Measurements from ENCODE around the gene GRIK3.

GRIK3 gene

GRCh38 chr1:37010011-37010410 lies 24.3 kb downstream of the GRIK3 start:
- no peak for DNase-seq

- no peak for DNase-seq
Measured at GRCh38 chr1:37009521-37009920, 24.8 kb downstream of the GRIK3 start.

DNA sequence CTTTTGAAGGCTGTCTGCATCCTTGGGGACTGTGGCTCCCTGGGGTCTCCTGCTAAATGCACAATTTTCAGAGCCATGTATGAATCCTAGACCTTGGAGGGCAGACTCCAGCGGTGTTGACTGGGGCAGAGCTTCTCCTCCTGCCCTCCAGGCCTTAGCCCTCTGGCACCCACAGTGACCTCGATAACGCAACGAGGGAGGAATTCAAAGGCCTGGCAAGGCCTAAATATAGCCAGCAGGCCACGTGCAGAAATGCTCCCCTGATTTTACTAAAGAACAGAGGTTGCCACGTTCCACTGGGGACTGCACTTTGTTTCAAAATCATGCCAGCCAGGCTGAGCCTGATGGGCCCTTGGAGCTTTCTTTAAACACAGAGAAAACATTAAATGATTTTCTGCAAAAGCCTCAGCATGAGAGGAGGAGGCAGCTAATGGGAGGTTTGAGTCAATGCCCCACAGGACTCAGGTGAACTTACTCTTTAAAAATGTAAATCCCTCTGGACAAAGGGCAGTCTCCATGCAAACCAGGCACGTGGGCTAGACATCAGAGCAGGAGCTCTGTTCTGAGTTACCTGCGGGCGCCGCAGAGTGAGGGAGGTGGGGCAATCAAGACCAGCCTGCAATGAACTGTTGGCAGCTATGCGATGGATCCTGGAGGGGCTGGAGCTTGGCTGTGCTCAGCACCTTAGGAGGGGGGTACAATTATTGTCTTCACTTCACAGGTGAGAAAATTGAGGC lies 28.0 kb downstream of the GRIK3 start:
- no peak for DNase-seq

DNA sequence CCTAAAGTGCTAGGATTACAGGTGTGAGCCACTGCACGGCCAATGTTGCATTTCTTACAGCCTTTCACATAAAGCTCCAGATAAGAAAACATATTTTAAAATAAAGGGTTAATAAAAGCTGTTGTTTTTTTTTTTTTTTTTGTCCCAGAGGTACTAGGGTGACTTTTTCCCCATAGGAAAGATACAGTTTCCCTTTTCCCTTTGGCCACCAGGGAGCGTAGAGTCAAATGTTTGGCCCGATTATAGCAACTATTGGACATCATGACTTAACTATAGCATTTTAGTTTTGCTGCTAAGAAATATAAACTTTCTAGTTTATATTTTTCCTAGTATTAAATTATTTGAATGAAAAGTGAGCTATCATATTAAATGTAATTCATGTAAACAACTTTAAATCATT lies 31.4 kb downstream of the GRIK3 start:
- DNase-seq, result no peak

DNA sequence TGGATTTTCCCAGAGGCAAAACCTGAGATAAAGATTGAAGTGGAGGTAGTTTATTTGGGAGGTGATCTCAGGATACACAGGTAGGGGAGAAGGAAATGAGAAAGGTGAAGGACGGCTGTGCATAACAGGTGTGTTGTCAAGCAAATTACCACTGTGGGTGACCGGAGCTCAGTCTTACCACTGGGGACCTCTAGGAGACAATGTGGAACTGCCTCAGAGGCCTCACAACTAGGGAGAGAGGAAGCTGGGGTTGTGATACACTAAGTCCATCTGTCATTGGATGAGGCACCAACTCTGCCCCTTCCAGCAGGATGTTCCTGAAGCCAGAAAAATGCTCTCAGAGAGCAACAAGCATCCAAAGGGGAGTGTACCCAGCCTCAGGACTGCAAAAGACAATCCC lies 32.6 kb downstream of the GRIK3 start:
- no peak for DNase-seq

DNA sequence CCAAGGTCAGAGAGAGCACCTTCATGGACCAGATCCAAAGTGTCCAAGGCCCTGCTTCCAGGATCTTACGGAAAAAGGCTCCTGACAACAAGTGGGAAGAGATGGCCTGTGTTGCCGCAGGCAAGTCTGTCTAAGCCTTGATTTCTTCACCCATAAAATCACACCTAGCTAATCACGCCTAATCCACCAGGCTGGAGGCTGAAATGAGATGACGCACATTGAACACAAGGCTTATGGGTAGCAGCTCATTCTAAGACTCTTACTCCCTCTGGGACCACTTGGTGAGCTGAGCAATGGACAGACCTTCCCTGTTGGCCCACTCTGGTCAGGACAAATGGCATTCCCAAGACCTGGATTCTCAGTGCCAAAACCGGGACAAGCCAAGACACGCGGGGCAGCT lies 38.2 kb downstream of the GRIK3 start:
- DNase-seq, result no peak

- DNase-seq, result no peak
Measured at GRCh38 chr1:36994868-36995267, 39.4 kb downstream of the GRIK3 start.

- DNase-seq, result no peak
Measured at GRCh38 chr1:36994294-36994693, 40.0 kb downstream of the GRIK3 start.

DNA sequence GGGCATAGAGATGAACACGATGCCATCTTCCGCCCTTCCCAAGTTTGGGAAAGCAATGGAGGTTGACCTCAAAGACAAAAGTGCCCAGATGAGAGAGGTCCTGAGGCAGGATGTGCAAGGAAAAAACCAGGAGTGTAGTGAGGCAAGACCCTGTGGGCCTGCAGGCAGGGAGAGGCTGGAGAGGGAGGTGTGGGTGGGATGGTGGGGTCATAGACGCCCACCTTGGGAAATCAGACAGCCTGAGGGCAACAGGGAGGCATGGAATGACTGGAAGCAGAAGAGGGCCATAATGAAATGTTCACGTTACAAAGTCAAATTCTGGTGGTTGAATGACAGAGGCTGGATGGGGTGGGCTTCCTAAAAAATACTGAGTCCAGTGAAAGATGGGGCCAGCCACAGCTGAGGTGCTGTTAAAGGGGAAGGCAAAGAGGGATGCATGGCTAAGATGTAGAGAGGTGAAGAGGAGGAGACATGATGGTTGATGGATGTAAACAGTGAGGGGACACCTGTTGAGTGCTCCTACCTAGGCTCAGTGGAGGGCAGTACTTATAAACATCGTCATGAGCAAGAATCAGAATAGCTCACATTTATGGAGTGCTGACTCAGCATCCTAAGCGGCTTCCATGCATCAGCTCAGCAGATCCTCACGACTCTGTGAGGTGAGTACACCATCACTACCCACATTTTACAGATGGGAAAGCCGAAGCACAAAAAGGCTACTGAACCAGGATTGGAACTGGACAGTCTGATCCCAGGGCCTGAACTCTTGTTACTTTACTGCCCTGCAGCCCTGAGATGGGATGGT lies 42.0 kb downstream of the GRIK3 start:
- DNase-seq, result no peak

DNA sequence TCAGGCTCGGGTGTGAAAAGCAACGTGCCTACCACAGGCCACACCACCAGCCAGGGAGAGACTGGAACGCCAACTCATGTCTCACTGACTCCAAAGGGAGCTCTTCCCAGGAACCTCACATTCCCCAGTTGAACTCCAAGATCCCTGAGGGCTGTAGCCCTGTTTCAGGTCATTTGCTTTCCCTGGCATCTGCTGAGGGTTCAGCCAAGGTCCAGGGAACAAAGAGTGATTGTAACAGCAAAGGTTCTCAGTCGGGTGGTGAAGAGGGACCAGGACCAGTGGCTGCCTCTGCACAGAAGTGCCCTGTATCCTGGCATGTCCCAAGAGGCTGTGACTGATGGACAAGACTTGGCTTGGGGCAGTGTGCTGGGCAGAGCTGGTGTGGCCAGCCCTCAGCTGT lies 42.8 kb downstream of the GRIK3 start:
- DNase-seq, result no peak

DNA sequence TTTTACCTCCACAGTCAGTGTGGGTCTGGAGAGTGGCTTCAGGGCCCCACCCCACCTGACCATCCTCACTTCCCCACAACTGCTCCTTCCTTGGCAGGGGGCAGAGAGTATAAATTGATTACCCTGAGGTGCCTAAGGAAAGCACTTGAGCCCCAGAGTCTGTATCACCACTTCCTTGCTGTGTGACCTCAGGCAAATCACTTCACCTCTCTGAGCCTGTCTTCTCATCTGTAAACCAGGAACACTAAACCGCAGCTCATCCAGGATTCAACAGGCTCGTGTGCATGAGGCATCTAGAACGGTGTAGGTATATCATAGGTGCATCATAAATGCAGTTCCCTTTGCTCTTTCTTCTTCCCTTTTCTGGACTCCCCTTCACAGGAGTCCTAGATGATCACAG lies 43.4 kb downstream of the GRIK3 start:
- no peak for DNase-seq

DNA sequence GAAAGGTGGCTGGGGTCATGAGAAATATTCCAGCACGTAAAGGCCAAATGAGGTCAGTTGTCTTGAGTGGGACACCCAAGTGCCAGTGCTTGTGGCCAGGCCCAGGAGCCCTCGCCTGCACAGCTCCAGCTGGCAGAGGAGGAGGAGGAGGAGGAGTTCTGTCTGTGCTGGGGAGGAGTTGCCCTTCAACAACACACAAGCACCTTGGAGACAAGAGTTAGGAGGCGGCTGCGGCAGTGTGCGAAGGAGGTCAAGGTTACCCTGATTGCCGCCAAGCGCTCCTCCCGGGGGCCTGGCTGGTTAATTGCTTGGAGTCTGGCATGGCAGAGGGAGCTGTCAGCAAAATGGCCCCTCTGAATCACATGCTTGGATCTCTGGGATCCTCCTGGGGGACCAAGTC lies 45.1 kb downstream of the GRIK3 start:
- no peak for DNase-seq

- no peak for DNase-seq
Measured at GRCh38 chr1:36988741-36989193, 45.5 kb downstream of the GRIK3 start.

DNA sequence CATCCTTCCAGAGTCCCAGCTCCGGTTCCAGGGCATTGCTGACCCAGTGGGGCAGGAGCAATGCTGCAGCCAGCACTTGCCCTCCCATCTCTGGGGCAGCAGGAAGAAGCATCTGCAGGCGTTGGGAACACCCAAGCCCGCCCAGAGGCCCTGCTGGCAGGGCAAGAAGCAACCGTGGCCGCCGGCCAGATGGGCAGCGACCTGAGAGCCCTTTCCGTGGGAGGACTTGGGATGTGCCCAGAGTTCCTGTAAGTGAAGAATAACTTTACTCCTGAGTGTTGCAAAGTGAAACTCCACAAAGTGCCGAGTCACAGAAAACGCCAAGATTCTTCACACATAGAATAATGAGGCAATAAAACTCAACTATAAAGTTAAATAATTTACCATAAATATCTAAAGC lies 46.0 kb downstream of the GRIK3 start:
- no peak for DNase-seq

- no peak for DNase-seq
Measured at GRCh38 chr1:36987276-36987675, 47.0 kb downstream of the GRIK3 start.

DNA sequence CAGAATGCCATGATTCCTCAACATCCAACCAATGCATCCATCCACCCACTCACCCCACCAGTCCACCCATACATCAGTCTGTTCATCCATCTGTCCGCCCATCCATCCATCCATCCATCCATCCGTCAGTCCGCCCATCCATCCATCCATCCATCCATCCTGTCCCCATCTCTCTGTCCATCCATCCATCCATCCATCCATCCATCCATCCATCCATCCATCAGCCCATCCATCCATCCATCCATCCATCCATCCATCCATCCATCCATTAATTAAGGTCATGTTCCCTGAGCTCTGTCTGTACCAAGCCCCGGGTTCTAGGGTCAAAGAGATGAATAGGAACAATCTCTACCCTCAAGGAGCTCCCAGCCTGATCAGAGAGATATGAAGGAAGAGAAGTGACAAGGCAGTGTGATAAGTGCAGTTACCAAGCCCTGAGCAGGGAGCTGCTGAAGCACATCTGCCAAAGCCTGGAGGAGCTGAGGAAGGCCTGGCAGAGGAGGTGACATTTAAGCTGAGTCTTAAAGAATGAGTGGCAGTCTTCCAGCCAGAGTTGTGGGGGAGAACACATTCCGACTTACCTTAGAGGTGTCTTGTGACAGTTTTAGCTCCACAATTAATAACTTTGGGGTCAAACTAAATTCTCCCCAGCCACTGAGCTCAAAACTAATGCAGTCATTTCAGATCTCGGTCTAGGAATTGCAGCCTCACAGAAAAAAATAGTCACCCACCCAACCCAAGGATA lies 47.9 kb downstream of the GRIK3 start:
- DNase-seq, result no peak

GRCh38 chr1:36984675-36985074 lies 49.6 kb downstream of the GRIK3 start:
- DNase-seq, result no peak

GRCh38 chr1:36984026-36984425 lies 50.3 kb downstream of the GRIK3 start:
- DNase-seq, result no peak

DNA sequence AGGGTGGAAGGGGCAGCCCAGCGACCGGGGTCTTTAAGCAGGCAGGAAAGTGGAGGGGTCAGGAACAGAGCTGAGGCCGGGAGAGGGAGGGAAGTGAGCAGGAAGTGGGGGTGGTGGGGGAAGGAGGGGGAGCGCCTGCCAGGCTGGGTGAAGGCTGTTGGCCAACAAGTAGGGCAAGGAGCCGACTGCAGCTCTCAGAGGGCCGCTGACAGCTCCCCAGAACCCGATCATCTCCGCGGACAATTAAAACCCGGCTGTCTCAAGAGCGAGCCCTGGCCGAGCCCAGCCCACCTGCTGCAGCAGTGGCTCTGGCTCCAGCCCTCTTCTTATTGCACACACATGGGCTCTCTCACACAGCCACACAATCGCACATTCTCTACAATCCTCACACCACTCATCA lies 51.6 kb downstream of the GRIK3 start:
- no peak for DNase-seq

GRCh38 chr1:36981771-36982622 lies 52.3 kb downstream of the GRIK3 start:
- DNase-seq, result no peak

- no peak for DNase-seq
Measured at GRCh38 chr1:36981126-36981525, 53.2 kb downstream of the GRIK3 start.

DNA sequence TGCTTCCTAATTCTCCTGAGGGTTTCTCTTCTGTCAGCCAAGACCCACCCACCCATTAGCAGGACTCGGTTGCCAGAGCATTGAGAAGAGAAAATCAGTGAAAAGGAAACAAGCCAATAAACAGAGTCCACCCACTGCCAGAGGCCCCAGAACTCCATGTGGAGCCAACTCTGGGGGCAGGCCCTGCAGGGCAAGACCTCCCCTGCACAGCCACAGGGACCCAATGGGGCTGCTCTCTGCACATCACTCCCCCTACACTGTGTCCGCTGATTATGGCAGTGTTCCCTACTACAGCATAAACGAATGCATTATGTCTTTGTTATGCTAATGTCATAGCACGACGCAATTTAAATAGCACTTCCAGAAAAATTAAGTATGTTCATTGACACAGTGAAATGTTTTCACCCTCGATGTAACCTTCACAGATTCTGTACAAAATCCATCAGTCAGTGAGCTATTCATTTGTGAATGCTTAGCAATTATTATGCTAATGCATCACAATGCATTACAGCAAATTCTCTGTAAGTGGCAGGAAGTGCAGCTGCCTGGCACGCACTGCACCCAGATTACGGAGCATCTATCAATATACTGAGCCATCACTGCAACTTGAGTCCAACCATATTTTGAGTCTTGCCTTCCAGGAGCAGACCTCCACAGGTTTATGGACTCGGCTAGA lies 56.4 kb downstream of the GRIK3 start:
- no peak for DNase-seq

All from stimulated activated CD4-positive, alpha-beta T cell treated with anti-CD3 and anti-CD28 coated beads, Interleukin-12 subunit alpha, Interleukin-12 subunit beta, amount 100 ng/mL, for 4 hours (primary cell).